HG03159 (cell line): ENCODE data around the gene EIF3I.

Source experiments
- ATAC-seq: cut with Tn5 transposase; IDR thresholded peaks from one replicate; pipeline ENCODE4 v1.9.1; 2021; ENCODE audit warnings: mild to moderate bottlenecking, moderate library complexity; ENCODE audit not compliant: unreplicated experiment

Gene EIF3I

DNA sequence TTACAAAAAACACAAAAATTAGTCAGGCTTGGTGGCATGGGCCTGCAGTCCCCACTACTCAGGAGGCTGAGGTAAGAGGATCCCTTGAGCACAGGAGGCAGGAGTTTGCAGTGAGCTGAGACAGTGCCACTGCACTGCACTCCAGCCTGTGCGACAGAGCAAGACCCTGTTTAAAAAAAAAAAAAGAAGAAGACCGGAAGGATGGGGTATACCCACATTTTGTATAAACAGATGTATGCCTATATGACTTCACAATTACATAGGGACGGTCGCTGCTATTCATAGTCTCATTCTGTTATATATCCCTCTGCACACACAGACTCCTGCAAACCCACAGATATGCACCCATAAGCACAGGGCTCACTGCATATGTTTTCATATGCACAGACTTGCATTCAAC lies 41.5 kb downstream of the EIF3I start:
- no peak for ATAC-seq

DNA sequence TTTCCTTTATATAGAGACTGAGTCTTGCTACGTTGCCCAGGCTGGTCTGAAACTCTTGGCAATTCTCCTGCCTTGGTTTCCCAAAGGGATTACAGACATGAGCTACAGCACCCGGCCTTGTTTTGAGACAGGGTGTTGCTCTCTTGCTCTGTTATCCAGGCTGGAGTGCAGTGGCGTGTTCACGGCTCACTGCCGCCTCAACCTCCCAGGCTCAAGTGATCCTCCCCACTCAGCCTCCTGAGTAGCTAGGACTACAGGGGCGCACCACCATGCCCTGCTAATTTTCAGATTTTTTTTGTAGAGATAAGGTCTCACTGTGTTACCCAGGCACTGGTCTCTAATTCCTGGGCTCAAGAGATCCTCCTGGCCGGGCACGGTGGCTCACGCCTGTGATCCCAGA lies 43.6 kb downstream of the EIF3I start:
- no peak for ATAC-seq

DNA sequence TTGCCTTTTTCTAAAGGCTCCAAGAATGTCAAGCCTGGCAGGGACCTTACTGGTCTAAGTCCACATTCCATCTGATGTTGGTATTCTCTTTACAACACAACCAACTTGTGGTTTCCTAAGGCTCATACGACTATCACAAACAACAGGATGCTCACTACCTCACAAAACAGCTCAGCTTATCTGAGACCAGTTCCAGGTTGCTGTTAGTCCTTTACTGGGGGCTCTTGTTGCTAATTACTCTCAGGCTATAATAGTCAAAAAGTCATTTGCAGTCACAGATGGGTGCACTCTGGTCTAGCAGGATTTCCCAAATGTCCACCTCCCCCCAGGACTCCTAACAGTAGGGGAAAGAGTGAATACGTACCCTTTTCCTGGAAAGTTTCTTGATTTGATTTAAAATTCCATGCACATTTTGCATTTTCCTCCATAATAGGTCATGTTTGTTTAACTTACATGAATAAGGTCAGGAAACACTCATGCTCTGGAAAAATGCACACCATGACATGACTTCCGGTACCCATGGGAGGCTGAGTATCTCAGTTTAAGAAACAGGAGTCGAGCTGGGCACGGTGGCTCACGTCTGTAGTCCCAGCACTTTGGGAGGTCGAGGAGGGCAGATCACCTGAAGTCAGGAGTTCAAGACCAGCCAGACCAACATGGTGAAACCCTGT lies 44.8 kb downstream of the EIF3I start:
- ATAC-seq: no peak

DNA sequence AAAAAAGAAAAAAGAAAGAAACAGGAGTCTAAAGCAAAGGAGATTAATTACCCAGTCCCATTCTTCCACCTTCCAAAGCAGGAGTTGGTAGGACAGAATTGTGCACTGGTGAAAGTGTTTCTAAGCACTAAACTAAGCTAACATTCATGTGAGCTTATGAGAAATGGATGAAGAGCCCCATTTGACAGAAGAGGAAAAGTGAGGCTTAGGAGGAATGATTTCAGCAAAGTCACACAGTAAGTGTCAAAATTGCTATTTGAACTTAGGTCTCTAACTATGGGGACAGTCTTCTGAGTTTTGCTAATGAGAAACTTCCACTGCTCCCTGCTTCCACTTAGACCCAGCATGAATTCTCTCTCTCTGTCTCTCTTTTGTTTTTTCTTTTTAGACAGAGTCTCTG lies 47.5 kb downstream of the EIF3I start:
- ATAC-seq: no peak

DNA sequence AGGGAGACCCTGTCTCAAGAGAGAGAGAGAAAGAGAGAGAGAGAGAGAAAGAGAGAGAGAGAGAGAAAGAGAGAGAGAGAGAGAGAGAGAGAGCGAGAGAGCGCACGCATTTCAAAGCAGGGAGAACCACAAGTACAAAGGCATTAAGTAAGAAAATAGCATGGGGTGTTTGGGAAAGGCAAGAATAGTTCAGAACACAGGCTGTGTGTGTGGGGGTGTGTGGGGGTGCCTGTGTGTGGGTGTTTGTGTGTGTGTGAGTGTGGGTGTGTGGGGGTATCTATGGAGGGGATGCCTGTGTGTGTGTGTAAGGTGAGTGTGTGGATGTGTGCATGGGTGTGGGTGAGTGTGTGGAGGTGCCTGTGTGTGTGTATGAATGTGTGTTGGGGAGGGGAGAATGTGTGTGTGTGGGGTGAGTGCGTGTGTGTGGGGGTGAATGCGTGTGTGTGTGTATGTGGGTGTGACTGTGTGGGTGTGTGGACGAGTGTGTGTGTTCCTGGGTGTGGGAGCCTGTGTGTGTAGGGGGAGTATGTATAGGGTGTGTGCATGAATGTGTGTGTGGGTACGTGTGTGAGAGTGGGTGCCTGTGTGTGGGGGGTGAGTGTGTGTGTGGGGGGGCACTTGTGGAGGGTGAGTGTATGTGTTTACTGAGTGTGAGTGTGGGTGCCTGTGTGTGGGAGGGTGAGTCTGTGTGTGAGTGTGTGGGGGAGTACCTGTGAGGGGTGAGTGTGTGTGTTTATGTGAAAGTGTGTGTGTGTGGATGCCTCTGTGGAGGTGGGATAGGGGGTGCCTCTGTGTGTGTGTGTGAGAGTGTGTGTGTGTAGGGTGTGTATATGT lies 50.6 kb downstream of the EIF3I start:
- ATAC-seq: no peak

DNA sequence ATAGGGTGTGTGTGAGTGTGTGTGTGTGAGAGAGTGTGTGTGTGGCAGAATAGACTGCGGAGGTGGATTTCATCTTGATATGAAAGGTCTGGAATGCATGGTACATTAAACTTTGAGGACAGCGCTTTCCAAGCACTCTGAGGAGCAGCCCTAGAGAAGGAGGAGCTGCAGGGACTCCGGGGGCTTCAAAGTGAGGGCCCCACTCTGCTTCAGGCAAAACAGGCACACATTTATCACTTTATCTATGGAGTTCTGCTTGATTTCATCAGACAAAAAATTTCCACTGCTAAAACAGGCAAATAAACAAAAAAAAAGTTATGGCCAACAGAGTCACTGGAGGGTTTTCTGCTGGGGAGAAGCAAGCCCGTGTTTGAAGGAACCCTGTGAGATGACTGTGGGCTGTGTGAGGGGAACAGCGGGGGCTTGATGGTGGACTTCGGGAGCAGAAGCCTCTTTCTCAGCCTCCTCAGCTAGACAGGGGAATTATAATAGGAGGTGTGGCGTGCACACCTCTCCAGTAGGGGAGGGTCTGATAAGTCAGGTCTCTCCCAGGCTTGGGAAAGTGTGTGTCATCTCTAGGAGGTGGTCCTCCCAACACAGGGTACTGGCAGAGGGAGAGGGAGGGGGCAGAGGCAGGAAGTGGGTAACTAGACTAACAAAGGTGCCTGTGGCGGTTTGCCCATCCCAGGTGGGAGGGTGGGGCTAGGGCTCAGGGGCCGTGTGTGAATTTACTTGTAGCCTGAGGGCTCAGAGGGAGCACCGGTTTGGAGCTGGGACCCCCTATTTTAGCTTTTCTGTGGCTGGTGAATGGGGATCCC lies 51.4 kb downstream of the EIF3I start:
- ATAC-seq: no peak

DNA sequence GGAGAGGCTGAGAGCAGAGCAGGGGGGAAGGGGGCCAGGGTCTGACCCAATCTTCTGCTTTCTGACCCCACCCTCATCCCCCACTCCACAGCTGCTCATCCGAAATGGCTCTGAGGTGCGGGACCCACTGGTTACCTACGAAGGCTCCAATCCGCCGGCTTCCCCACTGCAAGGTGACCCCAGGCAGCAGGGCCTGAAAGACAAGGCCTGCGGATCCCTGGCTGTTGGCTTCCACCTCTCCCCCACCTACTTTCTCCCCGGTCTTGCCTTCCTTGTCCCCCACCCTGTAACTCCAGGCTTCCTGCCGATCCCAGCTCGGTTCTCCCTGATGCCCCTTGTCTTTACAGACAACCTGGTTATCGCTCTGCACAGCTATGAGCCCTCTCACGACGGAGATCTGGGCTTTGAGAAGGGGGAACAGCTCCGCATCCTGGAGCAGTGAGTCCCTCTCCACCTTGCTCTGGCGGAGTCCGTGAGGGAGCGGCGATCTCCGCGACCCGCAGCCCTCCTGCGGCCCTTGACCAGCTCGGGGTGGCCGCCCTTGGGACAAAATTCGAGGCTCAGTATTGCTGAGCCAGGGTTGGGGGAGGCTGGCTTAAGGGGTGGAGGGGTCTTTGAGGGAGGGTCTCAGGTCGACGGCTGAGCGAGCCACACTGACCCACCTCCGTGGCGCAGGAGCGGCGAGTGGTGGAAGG lies 52.6 kb downstream of the EIF3I start:
- no peak for ATAC-seq

DNA sequence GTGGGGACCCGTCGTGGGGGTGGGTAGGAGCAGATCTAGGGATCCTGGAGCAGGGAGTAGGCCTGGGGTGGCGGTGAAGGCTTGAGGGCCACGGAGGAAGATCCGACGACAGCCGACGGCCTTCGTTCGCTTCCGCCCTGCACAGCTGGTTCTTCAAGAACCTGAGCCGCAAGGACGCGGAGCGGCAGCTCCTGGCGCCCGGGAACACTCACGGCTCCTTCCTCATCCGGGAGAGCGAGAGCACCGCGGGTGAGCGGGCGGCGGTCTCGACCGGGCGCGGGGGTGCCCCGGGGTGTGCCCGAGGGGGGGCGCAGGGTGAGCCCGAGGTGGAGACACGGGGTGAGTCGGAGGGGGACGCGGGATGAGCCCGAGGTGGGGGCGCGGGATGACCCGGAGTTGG lies 53.2 kb downstream of the EIF3I start:
- no peak for ATAC-seq

DNA sequence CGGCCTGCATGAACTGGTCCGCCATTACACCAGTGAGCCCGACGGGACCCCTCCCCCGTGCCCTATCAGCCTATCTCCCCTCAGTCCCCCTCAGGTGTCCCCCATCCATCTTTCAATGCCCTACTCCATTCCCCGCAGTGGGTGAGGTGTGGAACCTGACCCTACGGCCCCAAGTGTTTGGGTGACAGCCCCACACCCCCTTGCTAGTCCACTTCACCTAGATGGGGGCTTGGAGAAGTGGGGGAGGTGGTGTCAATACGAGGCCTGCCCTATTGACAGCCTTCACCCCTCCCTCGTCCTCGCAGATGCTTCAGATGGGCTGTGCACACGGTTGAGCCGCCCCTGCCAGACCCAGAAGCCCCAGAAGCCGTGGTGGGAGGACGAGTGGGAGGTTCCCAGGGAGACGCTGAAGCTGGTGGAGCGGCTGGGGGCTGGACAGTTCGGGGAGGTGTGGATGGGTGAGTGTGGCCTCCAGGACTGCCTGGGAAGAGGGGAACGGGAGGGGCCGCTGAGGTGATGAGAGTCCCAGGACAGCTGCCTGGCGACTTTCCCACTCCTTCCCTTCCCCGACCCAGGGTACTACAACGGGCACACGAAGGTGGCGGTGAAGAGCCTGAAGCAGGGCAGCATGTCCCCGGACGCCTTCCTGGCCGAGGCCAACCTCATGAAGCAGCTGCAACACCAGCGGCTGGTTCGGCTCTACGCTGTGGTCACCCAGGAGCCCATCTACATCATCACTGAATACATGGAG lies 54.0 kb downstream of the EIF3I start:
- no peak for ATAC-seq
